ENCODE measurements around the gene EVPL. TPM values are rescaled to one million over a fixed set of nuclear protein-coding genes. Genes with fewer than 3 reads are reported as not detected.

EVPL gene
- total and polyA plus RNA-seq, 2 of the 13 experiments (the other 11 are each of a cell fraction or from before 2014, with no cell fraction given), result 2.1 to 8.2 TPM

GRCh38 chr17:75978938-75979704 is 48.0 kb downstream of the EVPL start, which contains the start of the genes ACOX1 and TEN1 (continued):
- TF ChIP-seq RFX3 (CRISPR knock-in tag; IDR thresholded peaks at IDR 0.05) (no peak; the same call in 1 of the 2 replicates), ZNF124 (CRISPR knock-in tag; IDR thresholded peaks at IDR 0.05) (peak; percentile 70), TFDP2 (CRISPR knock-in tag; IDR thresholded peaks at IDR 0.05) (peak; percentile 67), PAF1 (CRISPR knock-in tag; IDR thresholded peaks at IDR 0.05) (0 out of 2 replicates have a peak, but pooled peaks have one; percentile 13), ZNF772 (CRISPR knock-in tag; IDR thresholded peaks at IDR 0.05) (peak; percentile 88), KLF6 (CRISPR knock-in tag; IDR thresholded peaks at IDR 0.05) (peak; percentile 88), ZNF276 (CRISPR knock-in tag; IDR thresholded peaks at IDR 0.05; ENCODE audit: low read depth) (no peak; the same call in 1 of the 2 replicates), ZNF574 (CRISPR knock-in tag; IDR thresholded peaks at IDR 0.05) (peak; percentile 78), ZNF816 (CRISPR knock-in tag; IDR thresholded peaks at IDR 0.05; ENCODE audit: borderline replicate concordance) (peak; percentile 98; the same call in 1 of the 2 replicates), TSC22D2 (CRISPR knock-in tag; IDR thresholded peaks at IDR 0.05; ENCODE audit: borderline replicate concordance) (peak; percentile 83; the same call in 1 of the 2 replicates), CREB1 (IDR thresholded peaks at IDR 0.05) (peak; percentile 73), CREB1 (CRISPR knock-in tag; IDR thresholded peaks at IDR 0.05) (peak; percentile 73), ZNF576 (CRISPR knock-in tag; IDR thresholded peaks at IDR 0.05) (no peak), HNRNPUL1 (IDR thresholded peaks at IDR 0.05; ENCODE audit: low read depth, low read length) (no peak), NCOA5 (CRISPR knock-in tag; IDR thresholded peaks at IDR 0.05) (0 out of 2 replicates have a peak, but pooled peaks have one; percentile 46), SNAPC5 (CRISPR knock-in tag; IDR thresholded peaks at IDR 0.05; ENCODE audit: borderline replicate concordance) (peak; percentile 72), ZNF629 (CRISPR knock-in tag; conservative IDR thresholded peaks at IDR 0.05) (peak; percentile 39; the same call in 1 of the 2 replicates), SP4 (CRISPR knock-in tag; IDR thresholded peaks at IDR 0.05) (peak; percentile 91), FOSL1 (CRISPR knock-in tag; IDR thresholded peaks at IDR 0.05; ENCODE audit: borderline replicate concordance) (0 out of 2 replicates have a peak, but pooled peaks have one; percentile 27), NR3C1 (CRISPR knock-in tag; IDR thresholded peaks at IDR 0.05) (no peak), MBNL3 (CRISPR knock-in tag; conservative IDR thresholded peaks at IDR 0.05) (no peak), GMEB1 (CRISPR knock-in tag; IDR thresholded peaks at IDR 0.05; ENCODE audit: borderline replicate concordance) (peak; percentile 82)

All from HepG2 (cell line).